GM12873 (cell line): Measurements from ENCODE around the gene ITSN1.

ENCODE experiments used
- CTCF ChIP-seq: IDR thresholded peaks from 2 replicates; pipeline ENCODE4 v1.5.1; 2012; ENCODE audit warnings: low read depth, mild to moderate bottlenecking, moderate library complexity, low read length, control low read depth; ENCODE audit not compliant: insufficient read depth; ENCODE audit errors: missing control alignments

ITSN1 gene

GRCh38 chr21:33932731-33933130 lies 290.4 kb downstream of the ITSN1 start:
- TF ChIP-seq CTCF: no peak

GRCh38 chr21:33936301-33937038 lies 294.2 kb downstream of the ITSN1 start:
- TF ChIP-seq CTCF: no peak

GRCh38 chr21:33937146-33937545 lies 294.8 kb downstream of the ITSN1 start:
- TF ChIP-seq CTCF: no peak

GRCh38 chr21:33937931-33938339 lies 295.6 kb downstream of the ITSN1 start:
- TF ChIP-seq CTCF: no peak

- TF ChIP-seq CTCF: no peak
These were observed 296.1 kb downstream of the ITSN1 start for GRCh38 chr21:33938381-33938780.

- no peak for TF ChIP-seq CTCF
These were observed 296.9 kb downstream of the ITSN1 start for GRCh38 chr21:33939226-33939625.

GRCh38 chr21:33940164-33940880 lies 298.0 kb downstream of the ITSN1 start:
- TF ChIP-seq CTCF: no peak
